Measurements from ENCODE around the gene MAD1L1.

Gene MAD1L1

DNA sequence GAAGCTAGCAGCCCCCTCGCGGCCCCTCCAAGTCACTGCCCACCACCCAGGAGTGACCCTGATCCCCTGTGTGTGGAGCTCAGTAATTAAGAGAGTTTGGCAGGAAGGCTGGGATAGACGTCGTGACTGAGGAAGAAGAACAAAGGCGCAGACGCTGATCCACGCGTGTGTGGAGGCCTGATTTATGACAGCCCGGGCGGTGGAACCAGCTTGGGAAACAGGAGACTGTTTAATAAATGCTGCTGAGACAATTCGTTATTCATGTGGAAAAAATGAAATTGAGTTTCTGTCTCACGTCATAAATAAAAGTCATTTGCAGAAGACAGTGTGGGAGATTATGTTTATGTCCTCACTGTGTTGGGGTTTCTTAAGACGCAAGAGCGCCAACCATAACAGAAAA lies 431.8 kb downstream of the MAD1L1 start:
- no peak for DNase-seq

DNA sequence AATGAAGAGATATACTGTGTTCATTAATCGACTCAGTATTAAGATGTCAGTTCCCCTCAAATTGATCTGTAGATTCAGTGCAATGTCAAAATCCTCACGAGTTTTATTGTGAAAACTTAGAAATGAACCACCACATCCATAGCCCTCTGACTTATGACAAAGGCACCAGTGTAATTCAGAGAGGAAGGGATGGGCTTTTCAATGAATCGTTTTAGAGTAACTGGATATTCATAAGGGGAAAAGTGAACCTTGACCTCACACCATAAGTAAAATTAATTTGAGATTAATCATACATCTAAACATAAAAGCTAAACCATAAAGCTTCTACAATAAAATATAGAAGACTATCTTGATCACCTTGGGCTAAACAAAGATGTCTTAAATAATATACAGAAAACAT lies 434.6 kb downstream of the MAD1L1 start:
- DNase-seq, result no peak

DNA sequence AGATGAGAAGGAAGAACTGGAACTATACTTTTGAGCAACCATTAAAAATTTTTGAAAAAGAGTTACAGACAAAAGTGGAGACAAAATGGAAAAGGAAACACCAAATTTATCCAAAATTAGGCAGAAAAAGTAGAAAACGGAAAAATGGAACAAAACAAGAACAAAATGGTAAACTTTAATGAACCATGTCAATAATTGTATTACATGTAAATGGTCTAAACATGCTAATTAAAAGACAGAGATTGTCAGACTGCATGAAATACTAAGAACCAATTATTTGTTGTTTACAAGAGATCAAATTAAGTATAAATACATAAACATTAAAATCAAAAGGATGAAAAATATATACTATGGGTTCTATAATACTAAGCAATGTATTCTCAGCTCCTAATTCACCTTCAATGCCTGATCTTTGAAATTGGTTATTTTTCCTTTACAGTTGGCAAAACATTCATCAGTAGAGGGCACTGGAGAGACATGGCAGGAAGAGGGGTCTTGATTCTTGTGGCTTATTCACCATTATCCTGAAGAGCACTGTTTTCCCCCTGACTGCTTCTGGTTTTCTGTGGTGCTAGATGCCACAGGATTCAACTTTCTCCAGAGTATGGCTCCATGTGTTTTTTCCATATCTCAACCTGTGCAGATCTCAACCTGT lies 437.7 kb downstream of the MAD1L1 start:
- DNase-seq, result no peak

GRCh38 chr7:1787681-1788235 lies 445.0 kb downstream of the MAD1L1 start:
- DNase-seq, result no peak

DNA sequence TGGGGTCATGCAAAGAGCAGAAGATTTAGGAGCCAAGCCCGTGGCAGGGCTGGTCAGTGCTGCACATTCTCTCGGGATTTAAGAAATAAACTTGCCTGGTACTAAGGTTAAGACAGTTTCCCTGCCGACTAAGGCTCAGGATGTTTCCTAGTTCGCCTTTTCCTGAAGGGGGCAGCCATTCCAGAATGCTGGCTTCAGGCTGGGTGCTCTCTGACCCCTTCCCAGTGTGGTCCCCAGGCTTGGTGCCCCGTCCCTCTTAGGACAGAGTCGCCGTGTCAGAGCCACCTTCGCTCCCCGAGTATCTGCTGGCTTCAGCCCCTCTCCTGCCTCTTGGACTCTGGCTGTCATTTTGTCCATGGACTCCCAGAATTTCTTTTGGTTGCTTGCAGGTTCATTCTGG lies 445.5 kb downstream of the MAD1L1 start:
- DNase-seq, result no peak

DNA sequence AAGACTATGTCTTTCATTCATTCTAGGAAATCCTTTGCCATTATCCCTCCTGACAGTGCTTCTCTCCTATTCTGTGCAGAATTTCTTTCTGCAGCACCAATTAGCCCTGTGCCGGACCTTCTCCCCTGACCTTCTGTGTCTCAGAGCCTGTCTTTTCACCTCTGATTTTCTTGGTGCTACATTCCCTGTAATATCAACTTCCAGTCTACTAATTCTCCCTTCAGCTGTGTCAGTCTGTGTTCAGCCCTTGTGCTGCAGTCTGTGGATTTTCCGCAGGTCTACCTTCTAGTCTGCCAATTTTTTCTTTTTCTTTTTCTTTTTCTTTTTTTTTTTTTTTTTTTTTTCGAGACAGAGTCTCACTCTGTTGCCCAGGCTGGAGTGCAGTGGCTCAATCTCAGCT lies 446.9 kb downstream of the MAD1L1 start:
- DNase-seq, result no peak

- no peak for DNase-seq
Measured at GRCh38 chr7:1781369-1781768, 451.4 kb downstream of the MAD1L1 start.

GRCh38 chr7:1779445-1779844 lies 453.3 kb downstream of the MAD1L1 start:
- DNase-seq, result no peak

- DNase-seq, result no peak
Measured at GRCh38 chr7:1777122-1777521, 455.6 kb downstream of the MAD1L1 start.

GRCh38 chr7:1775389-1775788 lies 457.4 kb downstream of the MAD1L1 start:
- DNase-seq, result no peak

GRCh38 chr7:1770331-1770730 lies 462.4 kb downstream of the MAD1L1 start:
- DNase-seq, result no peak

DNA sequence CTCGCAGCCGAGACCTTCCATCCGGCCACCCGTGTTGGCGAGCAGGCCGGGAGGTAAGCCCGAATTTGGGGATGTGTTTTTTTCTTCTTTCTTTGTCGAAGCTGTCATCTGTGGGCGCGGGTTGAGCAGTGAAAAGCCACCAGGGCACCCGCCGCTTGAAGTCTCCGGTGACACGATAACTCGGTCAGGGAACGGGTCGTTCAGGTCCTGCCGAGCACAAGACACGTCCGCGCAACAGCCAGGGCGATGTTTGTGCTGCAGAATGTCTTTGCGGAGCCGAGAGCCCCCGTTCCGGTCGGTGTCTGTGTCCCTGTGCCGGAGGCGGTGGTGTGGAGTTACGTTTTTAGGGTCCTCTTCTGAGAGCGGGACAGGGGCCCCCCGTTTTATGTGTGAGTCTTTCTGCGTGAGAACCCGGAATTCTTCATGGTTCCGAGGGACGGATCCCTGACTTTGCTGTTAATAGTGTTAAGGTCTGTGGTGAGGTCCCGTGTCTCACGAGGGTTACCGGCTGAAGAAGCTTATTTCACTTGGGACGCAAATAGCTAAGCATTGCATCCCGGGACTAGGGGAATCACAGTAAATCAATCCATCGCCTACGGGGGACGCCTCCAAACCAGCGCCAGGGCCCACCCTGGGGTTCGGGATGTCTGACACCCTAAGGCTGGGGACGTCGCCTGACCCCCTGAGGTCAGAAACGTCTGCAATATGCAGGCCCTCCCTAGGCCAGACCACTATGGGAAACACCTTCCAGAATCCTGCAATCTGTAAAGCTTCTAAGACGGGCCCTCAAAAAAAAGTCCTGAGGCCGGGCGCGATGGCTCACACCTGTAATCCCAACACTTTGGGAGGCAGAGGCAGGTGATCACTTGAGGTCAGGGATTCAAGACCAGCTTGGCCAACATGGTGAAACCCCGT lies 463.2 kb downstream of the MAD1L1 start:
- no peak for DNase-seq

DNA sequence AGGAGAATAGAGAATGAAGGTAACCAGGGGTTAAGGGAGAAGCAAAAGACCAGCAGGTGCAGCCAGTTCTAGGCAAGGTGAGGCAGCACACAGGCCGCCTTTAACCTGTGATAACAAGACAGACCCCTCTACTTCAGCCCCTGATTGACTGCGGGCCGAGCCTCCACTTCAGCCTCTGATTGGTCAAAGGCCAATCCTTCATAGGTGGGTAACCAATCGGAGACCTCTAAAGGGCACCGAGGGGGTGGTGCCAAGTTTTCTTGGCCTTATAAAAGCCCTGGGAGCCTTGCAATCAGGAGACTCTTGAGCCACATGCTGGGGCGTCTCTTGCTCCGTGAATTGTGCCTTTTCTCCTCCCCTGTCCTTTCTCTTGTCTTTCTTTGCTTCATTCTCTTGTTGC lies 463.9 kb downstream of the MAD1L1 start:
- no peak for DNase-seq

- no peak for DNase-seq
Measured at GRCh38 chr7:1767524-1767923, 465.2 kb downstream of the MAD1L1 start.

Measured in stimulated activated CD4-positive, alpha-beta T cell treated with anti-CD3 and anti-CD28 coated beads, Interleukin-2, amount 100 ng/mL, for 48 hours (primary cell).